ENCODE results near the gene FUT1. TPM values are rescaled to one million over a fixed set of nuclear protein-coding genes. Genes with fewer than 3 reads are reported as not detected.

The FUT1 gene
- total and polyA plus RNA-seq, 2 donors (not counting 1 experiment from before 2014, with no cell fraction given) = not detected

GRCh38 chr19:48797103-48797502, 44.7 kb upstream of the FUT1 start:
- CTCF ChIA-PET = interaction anchor here (2.9 to 17.5 kb wide), 4 partner anchors 9 to 175 kb away, joined by 13 to 553 read pairs (median 78); partner anchors contain the start of genes BCAT2 and HSD17B14

More at GRCh38 chr19:48797103-48797502, 44.7 kb upstream of the FUT1 start:
- no peaks in the 10 kb centered on the region for H4K20me1 ChIP-seq (ENCODE audit: control insufficient read depth, insufficient read depth, low read length, poor library complexity, severe bottlenecking)
- TF ChIP-seq CTCF (IDR thresholded peaks at IDR 0.05) (no peak), EZH2 (IDR thresholded peaks at IDR 0.05; ENCODE audit: borderline replicate concordance, insufficient read depth, low read depth, low read length, poor library complexity, severe bottlenecking) (no peak)
- POLR2A ChIA-PET = interaction anchor here (0.6 kb wide), 1 partner anchor 176 kb away, joined by 3 read pairs; no protein-coding TSS in a partner anchor
- H3K9me3 ChIP-seq (ENCODE audit: control extremely low read depth in 1 of 3, control insufficient read depth in 2 of 3, insufficient read depth in 1 of 3, low read length in 2 of 3) = no peaks in the 10 kb centered on the region
- no peaks in the 10 kb centered on the region for H3K36me3 ChIP-seq (replicated peaks in 1 of 2; ENCODE audit: control extremely low read depth in 1 of 2, control insufficient read depth in 1 of 2, extremely low read depth in 1 of 2, insufficient read depth in 2 of 2, low read length in 1 of 2)
- H3K27me3 ChIP-seq (replicated peaks in 1 of 4; ENCODE audit: control extremely low read depth in 1 of 4, control insufficient read depth in 3 of 4, insufficient read depth in 4 of 4, low read length in 3 of 4) = no peaks in the 10 kb centered on the region
- DNase-seq = no peak
- H3K9ac ChIP-seq (ENCODE audit: low read length) = no peak overlapping the region
- no peak overlapping the region for H3K27ac Mint-ChIP-seq
- H3K79me2 ChIP-seq (ENCODE audit: control insufficient read depth, insufficient read depth, low read length) = no peaks in the 10 kb centered on the region
- 95% methylated on average over 5 of the region's 7 CpGs for whole genome bisulfite sequencing (ENCODE audit: insufficient coverage)
- intact Hi-C loops (cut with micrococcal nuclease) = loop anchor here (5.0 kb wide), 1 partner anchor 160 kb away; the partner anchor contains the start of gene DBP
- peaks cover 11% of the 10 kb centered on the region for H3K4me1 Mint-ChIP-seq
- H3K4me3 ChIP-seq (ENCODE audit: control extremely low read depth in 1 of 5, extremely low read depth in 1 of 5, insufficient read depth in 1 of 5, low read depth in 2 of 5, low read length in 4 of 5) = no peak overlapping the region
- no peak overlapping the region for H3K4me2 ChIP-seq (replicated peaks; ENCODE audit: low read depth, low read length, poor library complexity, severe bottlenecking)
- no peak overlapping the region for H3K4me3 Mint-ChIP-seq
- H3K9me3 Mint-ChIP-seq (ENCODE audit: insufficient read depth) = no peaks in the 10 kb centered on the region
- no peak overlapping the region for H2AFZ ChIP-seq (ENCODE audit: insufficient read depth, low read depth, low read length, poor library complexity, severe bottlenecking)
- H3K27me3 Mint-ChIP-seq = no peaks in the 10 kb centered on the region
- no peak overlapping the region for H3K27ac ChIP-seq (ENCODE audit: low read length in 2 of 2)
- H3K4me1 ChIP-seq (ENCODE audit: control insufficient read depth in 2 of 2, insufficient read depth in 2 of 2, low read length in 2 of 2) = peaks cover 3 to 10% of the 10 kb centered on the region in 2 donors
- ATAC-seq (ENCODE audit: low read depth) = no peak
